Measurements from ENCODE around the gene UGT1A6. TPM values are rescaled to one million over a fixed set of nuclear protein-coding genes. Genes with fewer than 3 reads are reported as not detected.

UGT1A6 gene
- total and polyA plus RNA-seq, 2 experiments from 2014 or later, result not detected

GRCh38 chr2:233764761-233765160 is 72.1 kb downstream of the UGT1A6 start:
- no peaks in the 10 kb centered on the region for H3K27me3 Mint-ChIP-seq (ENCODE audit: insufficient read depth, low read depth, poor library complexity)
- no peak for TF ChIP-seq ZNF331 (CRISPR knock-in tag; IDR thresholded peaks at IDR 0.05; ENCODE audit: low read depth)
- no peak for TF ChIP-seq ZNF462 (CRISPR knock-in tag; IDR thresholded peaks at IDR 0.05)
- TF ChIP-seq STAT1 (IDR thresholded peaks at IDR 0.05; ENCODE audit: unreplicated experiment), result no peak
- TF ChIP-seq ETS1 (IDR thresholded peaks at IDR 0.05), result no peak
- no peak for TF ChIP-seq NANOG (IDR thresholded peaks at IDR 0.05; ENCODE audit: borderline replicate concordance)
- no peak for TF ChIP-seq POLR2AphosphoS5 (IDR thresholded peaks at IDR 0.05; ENCODE audit: low read depth)
- TF ChIP-seq REST (IDR thresholded peaks at IDR 0.05; ENCODE audit: unreplicated experiment), result no peak
- TF ChIP-seq ZNF114 (CRISPR knock-in tag; IDR thresholded peaks at IDR 0.05), result no peak
- no peak for TF ChIP-seq EZH2phosphoT487 (IDR thresholded peaks at IDR 0.05; ENCODE audit: unreplicated experiment)
- no peak for TF ChIP-seq EZH2 (IDR thresholded peaks at IDR 0.05; ENCODE audit: low read depth, unreplicated experiment)
- TF ChIP-seq CTCF (conservative IDR thresholded peaks at IDR 0.05; ENCODE audit: low read depth in 2 of 2), result no peak
- no peak for TF ChIP-seq CREB1 (CRISPR knock-in tag; IDR thresholded peaks at IDR 0.05; ENCODE audit: low read depth)
- no peak for TF ChIP-seq JUNB (IDR thresholded peaks at IDR 0.05; ENCODE audit: unreplicated experiment)
- no peak overlapping the region for H3K27ac Mint-ChIP-seq
- Histone ChIP-seq H3K27me3 (ENCODE audit: insufficient read depth) (no peaks in the 10 kb centered on the region), H3K4me3 (no peak overlapping the region), H3K4me2 (no peak overlapping the region), H3K9me2 (ENCODE audit: insufficient read depth) (no peaks in the 10 kb centered on the region; the same call in 1 of the 2 replicates), H3K4me1 (ENCODE audit: insufficient read depth) (no peaks in the 10 kb centered on the region), H3K36me3 (ENCODE audit: insufficient read depth) (no peaks in the 10 kb centered on the region), H2AFZ (no peak overlapping the region), H3F3A (replicated peaks; ENCODE audit: low read depth) (no peaks in the 10 kb centered on the region), H4K20me1 (replicated peaks; ENCODE audit: insufficient read depth) (no peaks in the 10 kb centered on the region), H3K27ac (ENCODE audit: low read depth) (no peak overlapping the region), H3K79me2 (replicated peaks; ENCODE audit: insufficient read depth) (no peaks in the 10 kb centered on the region)
- no peaks in the 10 kb centered on the region; the same call in 2 of the 3 replicates for H3K36me3 Mint-ChIP-seq (ENCODE audit: low read depth)
- peaks cover 3% of the 10 kb centered on the region; the same call in 2 of the 3 replicates for H3K9me3 Mint-ChIP-seq
- ATAC-seq (no peak), DNase-seq (ENCODE audit: low spot score) (no peak)
- no peak overlapping the region for H3K4me3 Mint-ChIP-seq
- H3K4me1 Mint-ChIP-seq, result peaks cover 9% of the 10 kb centered on the region

Data from GM23338 (cell line).